OCI-LY3 (cell line): Measurements from ENCODE around the gene MED22.

Experiments used
- H2AFZ ChIP-seq: fragments of 200-600, 300-600 bp; shearing (Covaris generic); 2 replicates; pipeline ENCODE4 v1.6.0; 2014; ENCODE audit warnings: antibody characterized with exemption, low read depth, low read length
- H3K27ac ChIP-seq: fragments of 200-600, 300-600 bp; sonication (generic); 2 replicates; pipeline ENCODE4 v1.5.1; 2014; ENCODE audit warnings: mild to moderate bottlenecking, low read length, moderate library complexity, mixed read lengths
- H3K27me3 ChIP-seq: fragments of 200-600, 300-600 bp; sonication (generic); 2 replicates; pipeline ENCODE4 v1.6.1; 2014; ENCODE audit warnings: low read depth, low read length, mixed read lengths
- H3K36me3 ChIP-seq: fragments of 200-600, 300-600 bp; sonication (generic); replicated peaks from 2 replicates; pipeline ENCODE3; 2014; ENCODE audit warnings: low read depth, low read length, mixed read lengths
- H3K4me1 ChIP-seq: fragments of 300-600, 200-600 bp; sonication (generic); 2 replicates; pipeline ENCODE4 v1.6.1; 2014; ENCODE audit warnings: low read length, mixed read lengths
- H3K4me2 ChIP-seq: fragments of 200-600, 300-600 bp; sonication (generic); 2 replicates; pipeline ENCODE4 v1.6.1; 2014; ENCODE audit warnings: low read length, mixed read lengths
- H3K4me3 ChIP-seq: fragments of 300-600, 200-600 bp; sonication (generic); 2 replicates; pipeline ENCODE4 v1.5.1; 2014; ENCODE audit warnings: antibody characterized with exemption, mild to moderate bottlenecking, low read length, moderate library complexity
- H3K79me2 ChIP-seq: fragments of 300-600, 200-600 bp; shearing (Covaris generic); 2 replicates; pipeline ENCODE4 v1.6.1; 2014; ENCODE audit warnings: mild to moderate bottlenecking, low read length, mixed read lengths
- H3K9ac ChIP-seq: fragments of 300-600, 200-600 bp; shearing (Covaris generic); 2 replicates; pipeline ENCODE4 v1.6.0; 2014; ENCODE audit warnings: mild to moderate bottlenecking, low read length, moderate library complexity
- H3K9me3 ChIP-seq: fragments of 200-600, 300-600 bp; shearing (Covaris generic); 2 replicates; pipeline ENCODE4 v1.6.1; 2014; ENCODE audit warnings: low read length, mixed read lengths; ENCODE audit not compliant: insufficient read depth
- H4K20me1 ChIP-seq: fragments of 200-600, 300-600 bp; sonication (generic); 2 replicates; pipeline ENCODE4 v1.6.1; 2016; ENCODE audit warnings: low read length, mixed read lengths; ENCODE audit not compliant: insufficient read depth
- CTCF ChIP-seq: fragments of 200-600, 300-600 bp; sonication (generic); IDR thresholded peaks from 2 replicates; pipeline ENCODE4 v1.5.1; 2014; ENCODE audit warnings: antibody characterized with exemption, low read length, low read depth
- EZH2phosphoT487 ChIP-seq: fragments of 200-600 bp; shearing (Covaris generic); IDR thresholded peaks from 2 replicates; pipeline ENCODE4 v1.6.1; 2018; ENCODE audit warnings: antibody characterized with exemption, mixed run types, low read depth

MED22 gene

GRCh38 chr9:133375724-133376654 lies 28.1 kb upstream of the MED22 start, which contains the start of the genes STKLD1 and SURF4:
Gene STKLD1, plus strand, starts transcription at chr9:133376366. Its CDS starts 108 bp downstream, at chr9:133376474.
Gene SURF4, minus strand, starts transcription at chr9:133376060. Its CDS starts 91 bp downstream, at chr9:133375969.
- H3K27me3 ChIP-seq = no peaks in the 10 kb centered on the region
- peaks cover 35% of the 10 kb centered on the region for H4K20me1 ChIP-seq
- no peaks in the 10 kb centered on the region for H3K9me3 ChIP-seq
- peak within 1 kb of the TSS; percentile 77 for H3K4me2 ChIP-seq
- H3K4me3 ChIP-seq = peak within 1 kb of the TSS; percentile 93
- peaks cover 11% of the 10 kb centered on the region; the same call in 1 of the 2 replicates for H3K4me1 ChIP-seq
- peak within 1 kb of the TSS; percentile 61; the same call in 1 of the 2 replicates for H2AFZ ChIP-seq
- H3K79me2 ChIP-seq = peaks cover 49% of the 10 kb centered on the region
- TF ChIP-seq CTCF = no peak
- no peak for TF ChIP-seq EZH2phosphoT487
- peak within 1 kb of the TSS; percentile 60 for H3K27ac ChIP-seq
- peak within 1 kb of the TSS; percentile 99 for H3K9ac ChIP-seq
- peaks cover 17% of the 10 kb centered on the region for H3K36me3 ChIP-seq

GRCh38 chr9:133375116-133375723 lies 27.3 kb upstream of the MED22 start:
- Histone ChIP-seq H2AFZ (no peak overlapping the region), H3K79me2 (peaks cover 56% of the 10 kb centered on the region)

GRCh38 chr9:133374612-133375115 lies 26.7 kb upstream of the MED22 start:
- TF ChIP-seq CTCF = no peak
- TF ChIP-seq EZH2phosphoT487 = no peak
- 0 out of 2 replicates have a peak overlapping the region, but pooled peaks have one; percentile 60 for H3K27ac ChIP-seq
- H3K4me3 ChIP-seq = peak overlapping the region; percentile 93
- peaks cover 11% of the 10 kb centered on the region; the same call in 1 of the 2 replicates for H3K4me1 ChIP-seq
- no peaks in the 10 kb centered on the region for H3K27me3 ChIP-seq
- H4K20me1 ChIP-seq = peaks cover 49% of the 10 kb centered on the region
- H2AFZ ChIP-seq = no peak overlapping the region
- H3K79me2 ChIP-seq = peaks cover 62% of the 10 kb centered on the region
- peak overlapping the region; percentile 99 for H3K9ac ChIP-seq
- no peaks in the 10 kb centered on the region for H3K9me3 ChIP-seq
- peaks cover 28% of the 10 kb centered on the region for H3K36me3 ChIP-seq
- H3K4me2 ChIP-seq = peak overlapping the region; percentile 63

More at GRCh38 chr9:133375116-133375723, 27.3 kb upstream of the MED22 start:
- Histone ChIP-seq H3K4me1 (peaks cover 11% of the 10 kb centered on the region; the same call in 1 of the 2 replicates), H3K4me2 (peak overlapping the region; percentile 63), H3K36me3 (peaks cover 25% of the 10 kb centered on the region), H3K27me3 (no peaks in the 10 kb centered on the region), H3K9ac (peak overlapping the region; percentile 99), H3K9me3 (no peaks in the 10 kb centered on the region), H3K27ac (peak overlapping the region; percentile 60), H4K20me1 (peaks cover 43% of the 10 kb centered on the region), H3K4me3 (peak overlapping the region; percentile 93)
- TF ChIP-seq CTCF = peak; percentile 38; the same call in 1 of the 2 replicates
- no peak for TF ChIP-seq EZH2phosphoT487
